ENCODE measurements around the gene ARHGEF11. TPM values are rescaled to one million over a fixed set of nuclear protein-coding genes. Genes with fewer than 3 reads are reported as not detected.

The ARHGEF11 gene
- total and polyA plus RNA-seq, 9 of the 15 experiments (the other 6 are each of a cell fraction or from before 2014, with no cell fraction given) = 0.14 to 15.5 (median 9.0) TPM

DNA sequence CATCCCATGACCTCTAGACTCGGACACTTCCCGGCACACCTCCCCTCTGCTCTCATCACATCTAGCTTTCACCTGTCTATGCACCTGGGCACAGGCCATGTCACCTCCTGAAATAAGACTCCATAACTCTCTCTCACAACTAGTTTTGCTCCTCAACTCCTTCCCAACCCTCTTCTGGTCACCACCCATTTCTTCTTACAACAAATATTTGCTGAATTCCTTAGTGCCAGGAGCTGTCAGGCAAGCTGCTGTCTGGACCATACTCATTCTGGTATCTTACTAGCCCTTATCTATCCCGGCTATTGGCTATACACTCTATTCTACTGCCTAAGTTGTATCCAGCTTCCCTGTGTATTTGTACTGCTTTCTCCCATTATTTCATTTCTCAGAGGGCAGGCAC is 76.0 kb downstream of the ARHGEF11 start:
- no peaks in the 10 kb centered on the region for H3K9me1 ChIP-seq (ENCODE audit: control insufficient read depth, insufficient read depth, low read length)
- ATAC-seq = no peak
- no peaks in the 10 kb centered on the region for H3K27me3 ChIP-seq (ENCODE audit: control insufficient read depth in 2 of 2, insufficient read depth in 2 of 2, low read length in 2 of 2)
- H3K4me3 ChIP-seq = no peak overlapping the region
- H3K27ac ChIP-seq (ENCODE audit: extremely low read depth, low read depth, low read length) = no peak overlapping the region
- no peak overlapping the region for H3K9ac ChIP-seq (ENCODE audit: insufficient read depth in 1 of 2, low read depth in 2 of 2, low read length in 2 of 2)
- no peaks in the 10 kb centered on the region for H3K9me3 ChIP-seq (replicated peaks; ENCODE audit: control insufficient read depth, insufficient read depth, low read depth, low read length)
- peaks cover 19% of the 10 kb centered on the region; the same call in 2 of the 3 replicates for H3K36me3 ChIP-seq (ENCODE audit: control insufficient read depth, insufficient read depth, low read length)
- H4K20me1 ChIP-seq (replicated peaks; ENCODE audit: control insufficient read depth, insufficient read depth, low read length) = no peaks in the 10 kb centered on the region
- DNase-seq (ENCODE audit: extremely low read depth in 1 of 4, low spot score in 3 of 4) = no peak
- no TSS peak for BruUV-seq (replicated peaks)
- intact Hi-C loops (cut with micrococcal nuclease) = no loop called here
- ChIA-PET POLR2A (interaction anchor here (0.5 to 4.2 kb wide), 7 partner anchors 10 to 478 kb away, joined by 3 to 26 read pairs (median 4); no protein-coding TSS in a partner anchor), CTCF (ENCODE audit: low intra/inter-chr PET ratio) (no interaction called here)
- 84% methylated on average over 3 of the region's 3 CpGs for WGBS (ENCODE audit: insufficient coverage, low coverage, missing lambda C conversion rate)
- FAIRE-seq = no peak
- peaks cover 0 to 3% of the 10 kb centered on the region in 2 experiments; a peak in 1 of 5 replicates for H3K4me1 ChIP-seq (replicated peaks in 1 of 2; ENCODE audit: control insufficient read depth in 2 of 2, insufficient read depth in 2 of 2, low read length in 2 of 2)
- H3K79me2 ChIP-seq (ENCODE audit: control insufficient read depth, insufficient read depth, low read length) = no peaks in the 10 kb centered on the region
- TF ChIP-seq ZNF212 (CRISPR knock-in tag; IDR thresholded peaks at IDR 0.05) (no peak), TARDBP (IDR thresholded peaks at IDR 0.05) (no peak), CHD1 (IDR thresholded peaks at IDR 0.05; ENCODE audit: low read length) (no peak), POLR3G (IDR thresholded peaks at IDR 0.05; ENCODE audit: extremely low read depth, insufficient read length, insufficient replicate concordance) (no peak), SNRNP70 (optimal IDR thresholded peaks at IDR 0.05; ENCODE audit: low read depth, low read length) (no peak), SUPT5H (IDR thresholded peaks at IDR 0.05) (no peak), BMI1 (IDR thresholded peaks at IDR 0.05; ENCODE audit: low read length) (no peak), HDGF (IDR thresholded peaks at IDR 0.05) (no peak), SOX6 (IDR thresholded peaks at IDR 0.05) (no peak), MAFK (IDR thresholded peaks at IDR 0.05; ENCODE audit: low read length) (no peak), U2AF2 (optimal IDR thresholded peaks at IDR 0.05; ENCODE audit: low read depth, low read length) (no peak)
- TF ChIP-seq, protein P1, sequence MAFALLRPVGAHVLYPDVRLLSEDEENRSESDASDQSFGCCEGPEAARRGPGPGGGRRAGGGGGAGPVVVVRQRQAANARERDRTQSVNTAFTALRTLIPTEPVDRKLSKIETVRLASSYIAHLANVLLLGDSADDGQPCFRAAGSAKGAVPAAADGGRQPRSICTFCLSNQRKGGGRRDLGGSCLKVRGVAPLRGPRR (CRISPR knock-in tag; IDR thresholded peaks at IDR 0.05) = no peak
- TF ChIP-seq, protein P2, sequence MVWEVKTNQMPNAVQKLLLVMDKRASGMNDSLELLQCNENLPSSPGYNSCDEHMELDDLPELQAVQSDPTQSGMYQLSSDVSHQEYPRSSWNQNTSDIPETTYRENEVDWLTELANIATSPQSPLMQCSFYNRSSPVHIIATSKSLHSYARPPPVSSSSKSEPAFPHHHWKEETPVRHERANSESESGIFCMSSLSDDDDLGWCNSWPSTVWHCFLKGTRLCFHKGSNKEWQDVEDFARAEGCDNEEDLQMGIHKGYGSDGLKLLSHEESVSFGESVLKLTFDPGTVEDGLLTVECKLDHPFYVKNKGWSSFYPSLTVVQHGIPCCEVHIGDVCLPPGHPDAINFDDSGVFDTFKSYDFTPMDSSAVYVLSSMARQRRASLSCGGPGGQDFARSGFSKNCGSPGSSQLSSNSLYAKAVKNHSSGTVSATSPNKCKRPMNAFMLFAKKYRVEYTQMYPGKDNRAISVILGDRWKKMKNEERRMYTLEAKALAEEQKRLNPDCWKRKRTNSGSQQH (CRISPR knock-in tag; IDR thresholded peaks at IDR 0.05) = no peak
- H3K4me2 ChIP-seq (ENCODE audit: insufficient read depth, low read length) = no peak overlapping the region
- in situ Hi-C loops (cut with MboI) = no loop called here
- no peak overlapping the region for H2AFZ ChIP-seq (ENCODE audit: low read depth, low read length)

Measured in K562 (cell line).